AG08395 (cell line): ENCODE data around the gene SERINC4.
"Not testable (repeated sequence)": the region's sequence is repeated elsewhere in the genome, so short reads cannot be mapped to it uniquely, and the experiment has no call there.

ENCODE experiments used
- DNase-seq: peaks from one replicate; pipeline ENCODE4 v3.0.0; 2012; ENCODE audit warnings: mixed read lengths, low spot score

SERINC4 gene

DNA sequence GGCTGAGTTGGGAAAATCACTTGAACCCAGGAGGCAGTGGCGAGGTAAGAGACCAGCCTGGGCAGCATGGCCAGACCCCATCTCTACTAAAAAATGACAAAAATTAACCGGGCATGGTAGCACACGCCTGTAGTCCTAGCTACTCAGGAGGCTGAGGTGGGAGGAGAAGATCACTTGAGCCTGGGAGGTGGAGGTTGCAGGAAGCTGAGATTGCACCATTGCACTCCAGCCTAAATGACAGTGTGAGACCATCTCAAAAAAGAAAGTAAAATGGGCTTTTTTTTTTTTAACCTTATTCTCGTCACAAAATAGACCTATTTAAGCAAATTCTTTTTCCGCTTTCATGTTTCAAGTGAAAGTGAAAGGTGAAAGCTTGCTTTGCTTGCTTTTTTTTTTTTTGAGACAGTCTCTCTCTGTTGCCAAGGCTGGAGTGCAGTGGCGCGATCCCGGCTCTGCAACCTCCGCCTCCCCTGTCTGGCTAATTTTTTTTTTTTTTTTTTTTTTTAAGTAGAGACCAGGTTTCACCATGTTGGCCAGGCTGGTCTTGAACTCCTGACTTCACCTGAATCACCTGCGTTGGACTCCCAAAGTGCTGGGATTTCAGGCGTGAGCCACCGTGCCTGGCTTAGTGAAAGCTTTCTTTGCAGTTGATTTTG, 50.2 kb downstream of the SERINC4 start:
- DNase-seq, result no peak

DNA sequence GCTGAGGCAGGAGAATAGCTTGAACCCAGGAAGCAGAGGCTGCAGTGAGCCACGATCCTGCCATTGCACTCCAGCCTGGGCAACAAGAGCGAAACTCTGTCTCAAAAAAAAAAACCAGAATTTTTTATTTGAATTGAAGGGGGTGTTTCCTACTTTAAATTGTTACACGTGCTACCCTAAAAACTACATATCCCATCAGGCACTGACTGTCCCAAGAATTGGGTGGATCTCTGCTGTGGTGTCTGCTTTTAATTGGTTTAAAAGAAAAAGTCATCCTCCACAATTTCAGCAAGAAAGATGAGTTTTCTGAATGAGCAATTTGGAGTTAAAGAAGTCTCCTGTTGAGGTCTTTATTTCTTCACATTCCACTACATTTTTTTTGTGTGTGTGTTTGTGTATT, 51.6 kb downstream of the SERINC4 start:
- peak; percentile 55 for DNase-seq

DNA sequence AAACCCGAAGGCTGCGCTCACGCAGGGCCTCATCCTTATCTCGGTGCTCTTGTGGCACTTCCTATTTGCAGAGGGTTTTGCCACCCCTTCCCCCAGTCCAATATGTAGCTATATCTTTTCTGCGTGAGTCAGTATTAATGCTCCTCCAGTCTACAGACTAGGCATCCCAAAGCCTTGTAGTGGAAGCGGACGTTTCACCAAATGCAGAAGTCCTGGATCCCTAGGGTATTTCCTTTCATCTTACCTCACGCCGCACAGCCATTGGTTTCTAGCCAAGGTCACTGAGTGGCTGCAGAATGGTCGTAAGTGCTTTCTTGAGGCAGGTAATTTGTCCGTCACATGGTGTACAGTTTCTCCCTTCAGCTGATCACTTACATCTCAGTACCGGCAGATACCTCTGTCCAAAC, 53.1 kb downstream of the SERINC4 start:
- not testable (repeated sequence) for DNase-seq

DNA sequence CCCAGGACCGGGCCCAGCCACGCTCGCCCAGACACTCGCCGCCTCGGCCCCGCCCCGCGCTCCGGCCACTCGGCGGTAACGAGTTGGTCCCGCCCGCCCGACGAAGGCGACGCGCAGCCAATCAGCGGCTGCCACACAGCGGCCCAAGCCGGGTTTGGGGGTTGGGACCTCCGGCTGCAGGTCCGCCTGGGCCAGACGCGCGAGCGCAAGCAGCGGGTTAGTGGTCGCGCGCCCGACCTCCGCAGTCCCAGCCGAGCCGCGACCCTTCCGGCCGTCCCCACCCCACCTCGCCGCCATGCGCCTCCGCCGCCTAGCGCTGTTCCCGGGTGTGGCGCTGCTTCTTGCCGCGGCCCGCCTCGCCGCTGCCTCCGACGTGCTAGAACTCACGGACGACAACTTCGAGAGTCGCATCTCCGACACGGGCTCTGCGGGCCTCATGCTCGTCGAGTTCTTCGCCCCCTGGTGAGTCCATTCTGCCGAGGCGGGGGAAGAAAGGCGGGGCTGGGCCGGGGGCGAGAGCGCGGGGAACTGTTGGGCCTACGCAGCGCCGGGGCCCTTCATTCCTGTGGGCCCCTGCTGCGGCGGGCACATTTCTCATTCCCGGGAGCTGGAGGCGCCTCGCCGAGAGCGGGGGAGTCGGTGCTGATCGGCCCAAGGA, 53.6 kb downstream of the SERINC4 start, which contains the start of gene PDIA3:
Gene PDIA3 (plus strand): TSS at position 194 of the 658 bp plus-strand sequence. CDS start 102 bp downstream, at position 296.
- DNase-seq, result peak; percentile 95
